Stimulated activated CD8-positive, alpha-beta memory T cell treated with anti-CD3 and anti-CD28 coated beads, Interleukin-4, amount 100 ng/mL, for 4 hours (primary cell): ENCODE data around the gene IFT122.
"Not testable (repeated sequence)": the region's sequence is repeated elsewhere in the genome, so short reads cannot be mapped to it uniquely, and the experiment has no call there.

Source experiments
- DNase-seq, 2 donors: peaks; one replicate each; pipeline ENCODE4 v3.0.0-alpha.2; 2020; ENCODE audit warnings: low read depth in 2 of 2, low spot score in 1 of 2

IFT122 gene

DNA sequence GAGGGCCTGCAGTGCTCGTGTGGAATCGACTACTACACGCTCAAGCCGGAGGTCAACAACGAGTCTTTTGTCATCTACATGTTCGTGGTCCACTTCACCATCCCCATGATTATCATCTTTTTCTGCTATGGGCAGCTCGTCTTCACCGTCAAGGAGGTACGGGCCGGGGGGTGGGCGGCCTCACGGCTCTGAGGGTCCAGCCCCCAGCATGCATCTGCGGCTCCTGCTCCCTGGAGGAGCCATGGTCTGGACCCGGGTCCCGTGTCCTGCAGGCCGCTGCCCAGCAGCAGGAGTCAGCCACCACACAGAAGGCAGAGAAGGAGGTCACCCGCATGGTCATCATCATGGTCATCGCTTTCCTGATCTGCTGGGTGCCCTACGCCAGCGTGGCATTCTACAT lies 92.2 kb downstream of the IFT122 start:
- DNase-seq = no peak

DNA sequence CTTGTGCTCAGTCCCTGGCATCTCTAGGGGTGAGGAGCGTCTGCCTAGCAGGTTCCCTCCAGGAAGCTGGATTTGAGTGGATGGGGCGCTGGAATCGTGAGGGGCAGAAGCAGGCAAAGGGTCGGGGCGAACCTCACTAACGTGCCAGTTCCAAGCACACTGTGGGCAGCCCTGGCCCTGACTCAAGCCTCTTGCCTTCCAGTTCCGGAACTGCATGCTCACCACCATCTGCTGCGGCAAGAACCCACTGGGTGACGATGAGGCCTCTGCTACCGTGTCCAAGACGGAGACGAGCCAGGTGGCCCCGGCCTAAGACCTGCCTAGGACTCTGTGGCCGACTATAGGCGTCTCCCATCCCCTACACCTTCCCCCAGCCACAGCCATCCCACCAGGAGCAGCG lies 93.4 kb downstream of the IFT122 start:
- no peak for DNase-seq

DNA sequence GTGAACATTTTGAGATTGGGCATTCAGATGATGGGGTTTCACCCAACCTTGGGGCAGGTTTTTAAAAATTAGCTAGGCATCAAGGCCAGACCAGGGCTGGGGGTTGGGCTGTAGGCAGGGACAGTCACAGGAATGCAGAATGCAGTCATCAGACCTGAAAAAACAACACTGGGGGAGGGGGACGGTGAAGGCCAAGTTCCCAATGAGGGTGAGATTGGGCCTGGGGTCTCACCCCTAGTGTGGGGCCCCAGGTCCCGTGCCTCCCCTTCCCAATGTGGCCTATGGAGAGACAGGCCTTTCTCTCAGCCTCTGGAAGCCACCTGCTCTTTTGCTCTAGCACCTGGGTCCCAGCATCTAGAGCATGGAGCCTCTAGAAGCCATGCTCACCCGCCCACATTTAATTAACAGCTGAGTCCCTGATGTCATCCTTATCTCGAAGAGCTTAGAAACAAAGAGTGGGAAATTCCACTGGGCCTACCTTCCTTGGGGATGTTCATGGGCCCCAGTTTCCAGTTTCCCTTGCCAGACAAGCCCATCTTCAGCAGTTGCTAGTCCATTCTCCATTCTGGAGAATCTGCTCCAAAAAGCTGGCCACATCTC lies 94.5 kb downstream of the IFT122 start:
- no peak for DNase-seq

DNA sequence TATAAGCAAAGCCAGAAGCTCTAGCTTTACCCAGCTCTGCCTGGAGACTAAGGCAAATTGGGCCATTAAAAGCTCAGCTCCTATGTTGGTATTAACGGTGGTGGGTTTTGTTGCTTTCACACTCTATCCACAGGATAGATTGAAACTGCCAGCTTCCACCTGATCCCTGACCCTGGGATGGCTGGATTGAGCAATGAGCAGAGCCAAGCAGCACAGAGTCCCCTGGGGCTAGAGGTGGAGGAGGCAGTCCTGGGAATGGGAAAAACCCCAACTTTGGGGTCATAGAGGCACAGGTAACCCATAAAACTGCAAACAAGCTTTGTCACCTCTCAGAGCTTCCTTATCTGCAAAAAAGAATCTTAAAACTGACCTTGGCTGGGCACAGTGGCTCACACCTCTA lies 95.1 kb downstream of the IFT122 start:
- DNase-seq = no peak

DNA sequence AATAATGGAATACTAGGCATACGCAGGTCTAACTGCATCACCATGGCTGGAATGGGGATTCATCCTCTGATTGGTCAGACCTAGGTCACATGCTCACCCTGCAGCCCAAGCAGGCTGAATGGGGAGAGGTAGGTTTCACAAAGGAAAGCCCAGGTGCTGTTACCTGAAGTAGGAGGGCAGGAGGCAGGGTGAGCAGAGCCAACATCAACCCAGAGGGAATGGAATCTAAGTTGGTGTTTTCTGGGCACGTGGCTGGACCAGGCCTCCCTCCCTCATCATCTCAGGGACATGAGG lies 96.3 kb downstream of the IFT122 start:
- no peak for DNase-seq

DNA sequence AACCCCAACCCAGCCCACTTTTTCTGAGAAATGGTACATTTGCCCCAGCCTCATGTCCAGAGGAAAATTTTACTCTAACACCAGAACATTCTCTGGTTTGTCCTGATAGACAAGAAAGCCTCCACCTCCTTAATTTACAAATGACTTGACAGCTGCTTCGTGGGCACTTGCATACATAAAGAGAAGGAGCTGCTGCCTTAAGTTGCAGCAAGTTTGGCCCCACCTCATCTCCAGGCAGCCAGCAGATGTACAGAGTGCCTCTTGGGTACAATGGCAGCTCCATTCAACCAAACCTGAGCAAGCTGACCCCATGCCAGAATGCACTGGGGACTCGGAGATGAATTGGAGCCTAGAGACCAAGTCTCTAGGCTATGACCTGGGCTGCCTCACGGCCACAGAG lies 96.8 kb downstream of the IFT122 start:
- no peak for DNase-seq

DNA sequence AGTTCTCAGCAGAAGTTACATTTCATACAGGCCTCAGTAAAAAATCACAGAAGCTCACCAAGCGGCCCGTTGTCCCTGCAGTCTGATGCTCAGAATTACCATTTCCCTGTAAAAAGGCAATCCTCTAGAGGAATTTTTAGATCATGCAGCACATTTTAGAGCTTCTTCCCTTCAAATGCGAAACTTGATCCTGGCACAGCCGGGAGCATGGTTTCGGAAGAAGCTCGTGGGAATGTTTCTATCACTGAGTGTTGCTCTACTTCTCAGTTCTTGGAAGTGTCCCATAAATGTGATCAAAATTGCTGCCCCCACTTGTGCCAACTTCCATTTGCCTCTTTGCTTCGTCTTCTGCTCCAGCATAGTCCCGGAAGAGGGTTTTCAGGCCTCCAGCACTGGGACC lies 99.2 kb downstream of the IFT122 start:
- DNase-seq = no peak

DNA sequence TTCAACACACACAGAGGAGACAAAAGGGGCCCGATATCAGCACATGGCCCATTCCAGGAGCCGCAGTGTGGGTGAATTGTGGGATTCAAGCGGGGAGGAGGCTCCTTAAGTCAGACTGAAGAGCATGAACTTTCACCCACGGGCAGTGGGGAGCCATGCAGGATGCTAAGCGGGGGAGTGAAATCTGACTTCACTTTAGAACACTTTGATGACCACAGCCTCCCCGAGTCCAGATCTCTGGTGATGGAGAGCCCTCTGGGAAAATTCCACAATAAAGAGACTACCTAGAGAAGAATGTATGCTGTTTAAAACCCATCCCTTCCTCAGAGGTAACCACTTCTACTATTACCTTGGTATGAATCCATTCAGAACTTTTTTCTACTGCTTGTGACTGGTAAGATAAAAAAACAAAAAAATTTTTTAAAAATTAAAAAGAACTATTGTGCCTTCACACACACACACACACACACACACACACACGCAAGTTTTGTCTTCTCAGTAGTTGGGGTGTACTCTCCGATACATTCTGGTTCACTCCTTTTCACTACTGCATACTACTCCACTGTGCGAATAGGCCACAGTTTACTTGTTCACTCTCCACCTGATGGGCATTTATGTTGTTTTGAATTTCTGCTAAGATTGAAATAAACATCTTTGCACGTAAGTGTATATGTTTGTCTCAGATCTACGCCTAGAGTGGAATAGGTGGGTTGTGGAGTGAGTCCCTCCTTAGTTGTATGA lies 100.9 kb downstream of the IFT122 start:
- no peak for DNase-seq

DNA sequence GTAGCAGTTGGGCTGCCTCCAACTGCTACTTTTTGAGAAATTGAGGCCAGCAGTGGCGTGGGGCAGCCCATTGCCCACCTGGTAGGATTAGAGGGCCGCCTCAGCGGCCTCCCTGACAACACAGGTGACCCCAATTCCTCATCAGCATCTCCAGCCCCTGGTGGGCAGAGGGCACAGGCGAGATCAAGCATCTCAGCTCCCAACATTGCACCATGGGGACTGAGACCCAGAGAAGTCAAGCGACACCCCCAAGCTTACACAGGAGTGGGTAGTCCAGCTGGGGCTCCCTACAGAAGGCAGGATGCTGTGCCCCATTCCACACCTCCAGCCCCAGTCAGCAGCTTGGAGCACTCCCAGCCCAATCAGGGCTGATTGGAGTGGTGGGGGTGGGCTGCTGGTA lies 102.7 kb downstream of the IFT122 start:
- DNase-seq = no peak

DNA sequence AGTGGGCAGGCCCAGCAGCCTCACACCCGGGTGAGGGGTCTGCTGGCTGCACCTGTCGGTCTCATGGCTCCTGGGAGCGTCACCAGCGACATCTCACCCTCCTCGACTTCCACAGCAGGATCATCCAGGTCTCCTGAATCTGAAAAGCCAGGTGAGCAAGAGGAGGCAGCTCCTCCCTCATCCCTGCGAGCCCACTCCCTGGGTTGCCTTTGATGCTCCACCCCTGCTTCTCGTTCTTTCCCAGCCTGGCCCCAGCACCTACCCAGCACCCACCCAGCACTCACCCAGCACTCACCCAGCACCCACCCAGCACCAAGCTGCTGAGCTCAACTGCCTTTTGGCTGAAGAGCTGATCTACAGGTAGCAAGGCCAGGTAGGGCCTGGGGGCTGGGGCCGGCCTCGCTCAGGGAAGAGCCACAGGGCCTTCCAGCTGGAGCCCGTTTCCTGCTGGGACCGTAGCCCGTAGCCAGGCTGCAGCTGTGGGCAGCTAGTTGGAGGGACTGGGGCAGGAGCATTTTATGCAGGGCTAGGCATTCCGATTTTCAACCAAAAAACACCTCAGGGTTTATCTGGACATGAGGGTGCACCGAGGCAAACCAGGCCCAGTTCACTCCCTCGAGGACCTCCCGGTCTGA lies 103.2 kb downstream of the IFT122 start, which contains the start of gene H1-8:
Gene H1-8 (plus strand): TSS at position 20 of the 635 bp plus-strand sequence. CDS start 44 bp downstream, at position 64.
- no peak for DNase-seq

DNA sequence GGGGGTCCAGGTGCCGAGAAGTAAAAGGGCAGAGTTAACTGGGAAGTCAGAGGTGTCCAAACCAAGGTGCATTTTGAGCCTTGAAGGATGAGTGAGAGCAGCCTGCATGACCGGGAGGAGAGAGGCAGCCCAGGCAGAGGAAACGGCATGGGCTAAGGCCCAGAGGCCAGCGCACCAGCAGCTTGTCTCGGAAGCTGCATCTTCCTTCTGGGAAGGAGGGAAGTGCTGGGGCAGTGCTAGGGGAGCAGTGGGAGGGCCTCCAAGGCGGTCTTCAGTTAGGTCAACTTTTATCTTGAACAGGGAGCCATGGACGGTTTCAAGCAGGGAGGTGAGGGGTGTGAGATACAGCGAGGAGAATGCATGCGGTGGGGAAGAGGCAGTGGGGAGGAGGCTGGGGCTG lies 104.0 kb downstream of the IFT122 start:
- no peak for DNase-seq

DNA sequence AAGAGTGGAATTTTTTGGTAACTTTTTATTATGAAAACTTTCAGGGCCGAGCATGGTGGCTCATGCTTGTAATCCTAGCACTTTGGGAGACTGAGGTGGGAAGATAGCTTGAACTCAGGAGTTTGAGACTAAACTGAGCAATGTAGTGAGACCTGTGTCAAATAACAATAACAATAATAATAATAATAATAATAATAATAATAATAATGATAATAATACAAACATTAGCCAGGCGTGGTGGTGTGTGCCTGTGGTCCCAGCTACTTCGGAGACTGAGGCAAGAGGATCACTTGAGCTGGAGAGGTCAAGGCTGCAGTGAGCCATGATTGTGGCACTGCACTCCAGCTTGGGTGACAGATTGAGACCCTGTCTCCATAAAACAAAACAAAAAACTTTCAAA lies 105.9 kb downstream of the IFT122 start:
- DNase-seq = not testable (repeated sequence)

DNA sequence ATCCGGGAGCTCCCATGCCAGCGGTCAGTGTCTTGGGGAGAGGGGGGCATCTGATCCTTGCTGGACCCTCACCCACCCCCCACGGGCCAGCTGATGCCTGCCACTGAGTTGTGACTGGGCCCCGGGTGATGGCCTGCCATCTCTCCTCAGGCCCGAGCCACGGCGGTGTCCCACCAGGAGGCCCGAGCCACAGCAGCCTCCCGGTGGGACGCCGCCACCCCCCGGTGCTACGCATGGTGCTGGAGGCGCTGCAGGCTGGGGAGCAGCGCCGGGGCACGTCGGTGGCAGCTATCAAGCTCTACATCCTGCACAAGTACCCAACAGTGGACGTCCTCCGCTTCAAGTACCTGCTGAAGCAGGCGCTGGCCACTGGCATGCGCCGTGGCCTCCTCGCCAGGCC lies 107.2 kb downstream of the IFT122 start:
- no peak for DNase-seq

DNA sequence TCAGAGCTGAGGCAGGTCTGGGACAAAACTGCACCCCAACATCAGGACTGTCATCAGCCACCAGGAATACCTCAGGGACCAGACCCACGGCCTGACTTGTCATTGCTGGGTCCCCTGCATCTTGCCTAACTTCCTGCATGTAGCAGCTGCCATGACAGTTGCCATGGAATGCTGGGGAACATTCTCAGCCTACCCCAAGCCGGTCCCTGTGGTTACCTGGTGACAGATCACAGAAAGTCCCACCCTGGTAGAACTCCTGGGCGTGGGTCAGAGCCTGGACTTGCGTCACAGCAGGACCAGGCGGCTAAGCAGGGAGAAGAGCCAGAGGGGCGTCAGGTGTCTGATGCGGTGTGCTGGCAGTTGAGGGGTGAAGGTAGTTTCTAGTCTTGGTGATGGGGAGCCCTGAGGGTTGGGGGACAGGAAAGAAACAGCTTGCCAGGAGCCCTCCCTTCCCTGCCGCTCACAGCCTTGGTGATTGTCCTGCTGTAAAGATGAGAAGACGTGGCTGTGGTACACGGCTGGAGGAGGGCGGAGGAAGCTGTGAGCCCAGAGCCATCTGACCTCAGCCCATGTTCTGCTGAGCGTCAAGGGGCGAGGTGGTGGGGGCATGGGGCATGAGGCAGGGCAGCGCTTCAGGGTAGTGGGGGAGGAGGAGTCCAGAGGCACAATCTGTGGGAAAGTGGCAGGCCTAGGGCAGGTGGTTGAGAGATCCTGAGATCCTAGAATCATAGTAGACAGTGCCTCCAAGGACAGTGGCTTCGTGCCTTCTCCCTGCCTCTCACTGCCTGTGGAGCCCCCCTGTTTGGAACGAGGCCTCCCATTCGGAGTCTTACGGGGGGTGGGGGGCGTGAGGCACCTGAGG lies 108.3 kb downstream of the IFT122 start:
- no peak for DNase-seq

DNA sequence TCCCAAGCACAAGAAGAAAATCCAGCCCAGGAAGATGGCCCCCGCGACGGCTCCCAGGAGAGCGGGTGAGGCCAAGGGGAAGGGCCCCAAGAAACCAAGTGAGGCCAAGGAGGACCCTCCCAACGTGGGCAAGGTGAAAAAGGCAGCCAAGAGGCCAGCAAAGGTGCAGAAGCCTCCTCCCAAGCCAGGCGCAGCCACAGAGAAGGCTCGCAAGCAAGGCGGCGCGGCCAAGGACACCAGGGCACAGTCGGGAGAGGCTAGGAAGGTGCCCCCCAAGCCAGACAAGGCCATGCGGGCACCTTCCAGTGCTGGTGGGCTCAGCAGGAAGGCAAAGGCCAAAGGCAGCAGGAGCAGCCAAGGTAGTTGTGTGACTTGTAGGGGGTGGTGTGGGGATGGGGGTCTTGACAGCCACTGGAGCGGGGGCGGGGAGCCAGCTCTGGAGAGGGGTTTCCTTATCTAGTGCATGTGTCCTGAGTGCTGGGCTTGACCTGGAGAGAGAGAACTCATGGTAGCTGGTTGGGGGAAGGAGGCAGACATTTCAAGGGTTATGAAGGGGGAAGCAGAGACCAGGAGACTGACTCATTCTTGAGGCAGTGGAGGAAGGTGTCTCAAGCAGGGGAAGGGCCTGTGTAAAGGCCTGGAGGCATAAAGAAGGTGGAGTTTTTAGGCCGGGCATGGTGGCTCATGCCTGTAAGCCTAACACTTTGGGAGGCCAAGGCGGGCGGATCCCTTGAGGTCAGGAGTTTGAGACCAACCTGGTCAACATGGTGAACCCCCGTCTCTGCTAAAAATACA lies 109.2 kb downstream of the IFT122 start:
- DNase-seq = no peak

DNA sequence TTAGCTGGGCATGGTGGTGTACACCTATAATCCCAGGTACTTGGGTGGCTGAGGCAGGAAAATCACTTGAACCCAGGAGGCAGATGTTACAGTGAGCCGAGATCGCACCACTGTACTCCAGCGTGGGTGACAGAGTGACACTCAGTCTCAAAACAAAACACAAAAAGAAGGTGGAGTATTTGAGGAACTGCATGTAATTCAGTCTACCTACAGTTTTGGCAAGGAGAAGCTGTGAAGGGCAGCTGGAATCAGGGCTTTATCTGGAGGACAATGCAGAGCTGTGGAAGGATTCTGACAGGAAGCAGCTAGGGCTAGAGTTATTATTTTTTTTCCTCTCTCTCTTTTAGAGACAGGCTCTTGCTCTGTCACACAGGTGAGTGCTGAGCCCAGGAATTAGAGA lies 109.8 kb downstream of the IFT122 start:
- no peak for DNase-seq

DNA sequence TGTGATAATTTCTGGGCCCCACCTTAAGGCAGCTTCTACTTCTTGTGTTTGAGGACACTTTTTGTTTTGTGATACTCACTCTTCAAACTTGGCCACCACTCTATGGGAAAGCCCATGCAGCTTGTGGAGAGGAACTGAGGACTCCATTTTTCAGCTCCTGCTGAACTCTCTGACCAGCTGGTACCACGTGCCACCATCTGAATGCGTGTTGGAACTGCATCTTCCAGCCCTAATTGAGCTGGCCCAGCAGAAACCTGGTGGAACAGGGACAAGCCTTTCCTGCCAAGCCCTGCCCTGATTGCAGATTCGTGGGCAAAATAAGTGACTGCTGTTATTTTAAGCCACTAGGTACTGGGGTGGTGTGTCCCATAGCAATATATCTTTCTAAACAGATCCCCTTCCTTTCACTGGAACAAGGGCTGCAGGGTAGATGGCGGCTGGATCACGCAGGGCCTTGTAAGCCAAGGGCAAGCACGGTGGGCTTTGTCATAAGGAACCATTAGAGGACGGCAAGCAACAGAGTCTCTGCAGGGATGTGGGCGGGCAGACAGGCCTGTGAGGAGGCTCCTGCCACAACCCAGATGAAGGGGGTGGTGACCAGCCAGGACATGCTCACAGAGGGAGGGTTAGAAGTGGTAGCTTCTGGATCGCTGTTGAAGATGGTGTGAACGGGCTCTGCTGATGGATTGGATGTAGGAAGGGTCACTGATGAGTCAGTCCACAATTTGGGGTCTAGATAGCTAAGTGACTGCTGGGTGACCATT lies 112.4 kb downstream of the IFT122 start:
- DNase-seq = no peak

DNA sequence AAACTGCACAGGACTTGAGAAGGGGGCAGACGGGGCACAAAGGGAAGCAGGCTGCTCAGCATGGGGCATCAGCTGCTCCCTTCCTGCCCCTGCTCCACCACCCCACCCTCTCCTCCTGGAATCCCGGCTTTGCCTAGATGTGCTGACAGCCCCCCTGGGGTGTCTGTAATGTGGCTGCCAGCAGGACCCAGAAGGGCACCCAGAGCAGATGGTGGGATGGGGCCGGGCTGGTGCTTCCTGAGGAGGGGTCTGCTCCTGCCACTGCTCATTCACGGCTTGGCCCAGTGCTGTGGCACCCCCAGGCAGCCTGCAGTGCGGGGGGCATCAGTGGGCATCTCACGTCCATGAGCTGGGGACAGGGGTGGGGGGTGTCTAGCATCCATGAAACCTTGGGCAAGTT lies 113.1 kb downstream of the IFT122 start:
- DNase-seq = no peak

DNA sequence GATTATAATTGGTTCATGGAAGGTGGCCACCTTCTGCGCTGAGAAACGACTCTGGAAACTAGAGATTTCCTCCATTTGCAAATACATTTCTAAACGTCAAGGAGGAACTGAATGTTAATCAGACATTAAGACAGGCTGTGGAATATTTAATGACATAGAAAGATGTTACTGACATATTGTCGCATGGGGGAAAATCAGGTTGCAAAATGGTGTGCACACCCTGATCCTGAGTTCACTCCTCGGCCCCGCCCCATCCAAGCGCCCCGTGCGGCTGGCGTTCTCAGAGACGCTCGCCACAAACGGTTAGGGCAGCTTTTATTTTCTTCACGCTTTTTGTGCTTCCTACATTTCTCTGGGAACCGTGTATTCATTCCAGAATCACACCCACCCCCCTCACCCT lies 113.7 kb downstream of the IFT122 start:
- DNase-seq = no peak
